HepG2 (cell line): ENCODE data around the gene CTSA. TPM values are rescaled to one million over a fixed set of nuclear protein-coding genes. Genes with fewer than 3 reads are reported as not detected.
A peak's percentile ranks its signal among the peaks of the same experiment; 100 is the strongest.

Source experiments
- CBX1 ChIP-seq: IDR thresholded peaks from one replicate; pipeline ENCODE4 v1.6.1; 2016; ENCODE audit warnings: antibody characterized with exemption, low read depth
- GZF1 ChIP-seq: sonication (generic); formaldehyde crosslinking; IDR thresholded peaks from 2 replicates; pipeline ENCODE4 v1.5.1; 2020; ENCODE audit warnings: mild to moderate bottlenecking, missing genetic modification reagents
- HES4 ChIP-seq: sonication (generic); formaldehyde crosslinking; IDR thresholded peaks from 2 replicates; pipeline ENCODE4 v1.9.0; 2021; ENCODE audit warnings: mild to moderate bottlenecking, missing genetic modification reagents, borderline replicate concordance
- MXD3 ChIP-seq: IDR thresholded peaks from 2 replicates; pipeline ENCODE4 v1.6.1; 2016; ENCODE audit warnings: mild to moderate bottlenecking, missing biosample characterization, missing genetic modification reagents
- THAP11 ChIP-seq: IDR thresholded peaks from 2 replicates; pipeline ENCODE4 v1.6.1; 2016; ENCODE audit warnings: missing biosample characterization, missing genetic modification reagents
- TRAFD1 ChIP-seq: sonication (generic); formaldehyde crosslinking; IDR thresholded peaks from 2 replicates; pipeline ENCODE4 v1.5.1; 2020; ENCODE audit warnings: missing genetic modification reagents, mild to moderate bottlenecking, borderline replicate concordance
- ZBTB40 ChIP-seq, 2 experiments: fragments of 450-650 bp in 1 of 2; sonication (generic) in 1 of 2; formaldehyde crosslinking in 1 of 2; IDR thresholded peaks; 2 replicates each; pipeline versions ENCODE4 v1.6.1 to v1.8.0; 2016 to 2022; ENCODE audit warnings: antibody characterized with exemption in 1 of 2, mild to moderate bottlenecking in 1 of 2, missing genetic modification reagents in 1 of 2
- ZMYM3 ChIP-seq: sonication (generic); formaldehyde crosslinking; IDR thresholded peaks from 2 replicates; pipeline ENCODE4 v1.5.1; 2020; ENCODE audit warnings: mild to moderate bottlenecking, missing genetic modification reagents
- ZNF121 ChIP-seq: sonication (generic); formaldehyde crosslinking; IDR thresholded peaks from 2 replicates; pipeline ENCODE4 v1.5.0; 2020; ENCODE audit warnings: mild to moderate bottlenecking, missing genetic modification reagents
- polyA plus RNA-seq, 8 experiments: library from polyadenylated mRNA; depleted of rRNA in 3 of 8; stranded (reverse) in 7 of 8; unstranded in 1 of 8; fragments of >200 nt; fragmentation: Illumina TruSeq in 4 of 8; extraction: Trizol in 4 of 8; gene quantifications; 2 replicates each; pipeline versions ENCODE4 v1.2.1 to v1.2.3, GENCODE V29; 2011 to 2016; ENCODE audit warnings: low read depth in 4 of 8, missing spikeins in 1 of 8, mixed read lengths in 1 of 8; ENCODE audit not compliant: insufficient read depth in 1 of 8
- total RNA-seq, 5 experiments: library from RNA; depleted of rRNA; stranded (reverse); fragments of >200 nt; fragmentation: Illumina TruSeq; extraction: Trizol; gene quantifications; 2 replicates each; pipeline ENCODE4 v1.2.3, GENCODE V29; 2016; ENCODE audit warnings: low read depth in 1 of 5
- TF ChIP-seq, protein P1 (sequence below): sonication (generic); formaldehyde crosslinking; IDR thresholded peaks from 2 replicates; pipeline ENCODE4 v1.5.1; 2020; ENCODE audit warnings: missing genetic modification reagents, mild to moderate bottlenecking, borderline replicate concordance

Gene CTSA
- total and polyA plus RNA-seq, 2 of the 13 experiments (the other 11 are each of a cell fraction or from before 2014, with no cell fraction given) = 202 to 231 TPM

GRCh38 chr20:45946149-45946970, 55.2 kb downstream of the CTSA start (continued):
- TF ChIP-seq ZNF121 (peak; percentile 60; the same call in 1 of the 2 replicates), MXD3 (CRISPR knock-in tag) (peak; percentile 78), TRAFD1 (no peak), ZBTB40 (IDR thresholded peaks at IDR 0.05) (no peak), ZBTB40 (CRISPR knock-in tag; IDR thresholded peaks at IDR 0.05) (peak; percentile 75; the same call in 1 of the 2 replicates), CBX1 (no peak), HES4 (no peak; the same call in 1 of the 2 replicates), THAP11 (CRISPR knock-in tag) (peak; percentile 85), ZMYM3 (CRISPR knock-in tag) (peak; percentile 39), GZF1 (CRISPR knock-in tag) (no peak)
- TF ChIP-seq, protein P1, sequence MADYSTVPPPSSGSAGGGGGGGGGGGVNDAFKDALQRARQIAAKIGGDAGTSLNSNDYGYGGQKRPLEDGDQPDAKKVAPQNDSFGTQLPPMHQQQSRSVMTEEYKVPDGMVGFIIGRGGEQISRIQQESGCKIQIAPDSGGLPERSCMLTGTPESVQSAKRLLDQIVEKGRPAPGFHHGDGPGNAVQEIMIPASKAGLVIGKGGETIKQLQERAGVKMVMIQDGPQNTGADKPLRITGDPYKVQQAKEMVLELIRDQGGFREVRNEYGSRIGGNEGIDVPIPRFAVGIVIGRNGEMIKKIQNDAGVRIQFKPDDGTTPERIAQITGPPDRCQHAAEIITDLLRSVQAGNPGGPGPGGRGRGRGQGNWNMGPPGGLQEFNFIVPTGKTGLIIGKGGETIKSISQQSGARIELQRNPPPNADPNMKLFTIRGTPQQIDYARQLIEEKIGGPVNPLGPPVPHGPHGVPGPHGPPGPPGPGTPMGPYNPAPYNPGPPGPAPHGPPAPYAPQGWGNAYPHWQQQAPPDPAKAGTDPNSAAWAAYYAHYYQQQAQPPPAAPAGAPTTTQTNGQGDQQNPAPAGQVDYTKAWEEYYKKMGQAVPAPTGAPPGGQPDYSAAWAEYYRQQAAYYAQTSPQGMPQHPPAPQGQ = peak; percentile 52; the same call in 1 of the 2 replicates
